CD4-positive, alpha-beta T cell (primary cell): ENCODE data around the gene ZBTB5. TPM values are rescaled to one million over a fixed set of nuclear protein-coding genes. Genes with fewer than 3 reads are reported as not detected.

Source experiments
- ATAC-seq: fragments of 200-7000 bp; cut with Tn5 transposase; one replicate; pipeline ENCODE4 v1.10.0; 2022; ENCODE audit warnings: mild to moderate bottlenecking; ENCODE audit not compliant: poor library complexity
- CTCF ChIA-PET: fragments of 350-600 bp; sonication (Branson Sonifier 250); formaldehyde crosslinking; loops from one replicate; lab custom pipeline; 2021; ENCODE audit warnings: antibody characterized with exemption, inconsistent platforms; lab: Charles Lee
- POLR2A ChIA-PET: fragments of 350-600 bp; sonication (Branson Sonifier 250); formaldehyde crosslinking; loops from one replicate; lab custom pipeline; 2021; ENCODE audit warnings: antibody characterized with exemption, inconsistent platforms; lab: Charles Lee
- DNase-seq, 14 experiments: peaks; one replicate each; pipeline ENCODE4 v3.0.0-alpha.2; 2013 to 2020; ENCODE audit warnings: mixed read lengths in 2 of 14
- H3K27ac ChIP-seq, 2 donors: one replicate each; pipeline versions ENCODE4 v1.5.1 to v1.7.0; 2013; ENCODE audit warnings: low read length in 2 of 2, low read depth in 1 of 2, mild to moderate bottlenecking in 1 of 2
- H3K27me3 ChIP-seq, 2 experiments: 1 replicate in 1 of 2; 2 replicates in 1 of 2; pipeline versions ENCODE4 v1.6.1 to v1.7.0; 2013; ENCODE audit warnings: low read length in 2 of 2, control low read depth in 1 of 2, mild to moderate bottlenecking in 1 of 2, moderate library complexity in 1 of 2; ENCODE audit not compliant: insufficient read depth in 2 of 2, control insufficient read depth in 1 of 2
- H3K36me3 ChIP-seq: one replicate; pipeline ENCODE4 v1.6.1; 2013; ENCODE audit warnings: low read length, control low read depth; ENCODE audit not compliant: insufficient read depth
- H3K4me1 ChIP-seq: one replicate; pipeline ENCODE4 v1.6.1; 2013; ENCODE audit warnings: low read length, control low read depth; ENCODE audit not compliant: insufficient read depth
- H3K4me3 ChIP-seq: one replicate; pipeline ENCODE4 v1.5.1; 2013; ENCODE audit warnings: mild to moderate bottlenecking, low read length, moderate library complexity
- H3K9me3 ChIP-seq, 2 experiments: 1 replicate in 1 of 2; 2 replicates in 1 of 2; pipeline versions ENCODE4 v1.6.1 to v1.7.0; 2013; ENCODE audit warnings: low read length in 2 of 2, mild to moderate bottlenecking in 2 of 2, control low read depth in 1 of 2, moderate library complexity in 1 of 2; ENCODE audit not compliant: control insufficient read depth in 1 of 2, insufficient read depth in 1 of 2
- H3K27ac Mint-ChIP-seq: one replicate; pipeline ENCODE4 v1.8.0; 2020; ENCODE audit warnings: mixed read lengths
- H3K27me3 Mint-ChIP-seq: one replicate; pipeline ENCODE4 v1.8.0; 2021; ENCODE audit warnings: mixed read lengths
- H3K36me3 Mint-ChIP-seq: one replicate; pipeline ENCODE4 v1.8.0; 2021; ENCODE audit warnings: low read depth, mixed read lengths
- H3K4me1 Mint-ChIP-seq: one replicate; pipeline ENCODE4 v1.8.0; 2021; ENCODE audit warnings: low read depth, mixed read lengths
- H3K4me3 Mint-ChIP-seq: one replicate; pipeline ENCODE4 v1.8.0; 2020; ENCODE audit warnings: mild to moderate bottlenecking, mixed read lengths
- H3K9me3 Mint-ChIP-seq: one replicate; pipeline ENCODE4 v1.8.0; 2020; ENCODE audit warnings: mixed read lengths
- intact Hi-C, 2 experiments: fragments of 100-400 bp; cut with DNase I in 1 of 2; cut with micrococcal nuclease in 1 of 2; formaldehyde crosslinking; loops; one replicate each; pipeline versions ENCODE4 v1.15.1 to v1.9.0; 2023 to 2025; cut with DNase I, micrococcal nuclease
- total RNA-seq, 174 experiments: library from RNA in 2 of 174; stranded (reverse) in 2 of 174; gene quantifications; one replicate each; pipeline ENCODE4 v1.2.3 and lab custom pipeline; 2021 to 2026
- TF ChIP-seq, protein P1 (sequence below): fragments of 200-600 bp; IDR thresholded peaks from one replicate; pipeline ENCODE4 v1.8.0; 2022; ENCODE audit warnings: antibody characterized with exemption, mild to moderate bottlenecking

The ZBTB5 gene
- total RNA-seq, 2 experiments from 2014 or later: 21.3 to 22.0 TPM

DNA sequence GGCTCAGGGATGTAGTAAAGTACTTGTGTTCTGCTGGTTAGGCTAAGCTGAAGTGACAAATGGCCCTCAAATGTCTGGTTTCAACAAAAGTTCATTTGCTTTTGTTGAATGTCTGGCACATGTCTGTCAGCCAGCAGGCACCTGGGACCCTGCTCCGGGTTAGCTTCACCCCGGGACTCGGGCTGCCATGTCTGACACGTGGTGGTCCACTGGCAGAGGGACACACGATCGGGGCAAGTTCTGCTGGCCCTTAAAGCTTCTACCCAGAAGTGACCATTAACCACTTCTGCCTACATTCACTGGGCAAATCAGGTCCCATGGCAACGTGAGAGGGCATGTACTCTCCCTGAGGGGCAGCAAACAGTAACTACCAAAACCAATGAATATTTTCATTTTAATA is 44.3 kb upstream of the ZBTB5 start:
- peaks cover 19% of the 10 kb centered on the region for H3K36me3 Mint-ChIP-seq
- no peaks in the 10 kb centered on the region for H3K27me3 Mint-ChIP-seq
- no peak overlapping the region for H3K4me3 Mint-ChIP-seq
- TF ChIP-seq, protein P1, sequence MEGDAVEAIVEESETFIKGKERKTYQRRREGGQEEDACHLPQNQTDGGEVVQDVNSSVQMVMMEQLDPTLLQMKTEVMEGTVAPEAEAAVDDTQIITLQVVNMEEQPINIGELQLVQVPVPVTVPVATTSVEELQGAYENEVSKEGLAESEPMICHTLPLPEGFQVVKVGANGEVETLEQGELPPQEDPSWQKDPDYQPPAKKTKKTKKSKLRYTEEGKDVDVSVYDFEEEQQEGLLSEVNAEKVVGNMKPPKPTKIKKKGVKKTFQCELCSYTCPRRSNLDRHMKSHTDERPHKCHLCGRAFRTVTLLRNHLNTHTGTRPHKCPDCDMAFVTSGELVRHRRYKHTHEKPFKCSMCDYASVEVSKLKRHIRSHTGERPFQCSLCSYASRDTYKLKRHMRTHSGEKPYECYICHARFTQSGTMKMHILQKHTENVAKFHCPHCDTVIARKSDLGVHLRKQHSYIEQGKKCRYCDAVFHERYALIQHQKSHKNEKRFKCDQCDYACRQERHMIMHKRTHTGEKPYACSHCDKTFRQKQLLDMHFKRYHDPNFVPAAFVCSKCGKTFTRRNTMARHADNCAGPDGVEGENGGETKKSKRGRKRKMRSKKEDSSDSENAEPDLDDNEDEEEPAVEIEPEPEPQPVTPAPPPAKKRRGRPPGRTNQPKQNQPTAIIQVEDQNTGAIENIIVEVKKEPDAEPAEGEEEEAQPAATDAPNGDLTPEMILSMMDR: no peak
- no peak overlapping the region for H3K27ac Mint-ChIP-seq
- Histone ChIP-seq H3K4me1 (peaks cover 16% of the 10 kb centered on the region), H3K36me3 (peaks cover 12% of the 10 kb centered on the region), H3K27ac (no peak overlapping the region), H3K9me3 (no peaks in the 10 kb centered on the region), H3K4me3 (no peak overlapping the region), H3K27me3 (no peaks in the 10 kb centered on the region)
- no peak for ATAC-seq
- intact Hi-C loops: loop anchor here (5.0 to 10.0 kb wide), 3 partner anchors 512 to 637 kb away; no protein-coding TSS in a partner anchor
- no peak for DNase-seq
- CTCF ChIA-PET: no interaction called here
- no peaks in the 10 kb centered on the region for H3K4me1 Mint-ChIP-seq
- POLR2A ChIA-PET: no interaction called here
- no peaks in the 10 kb centered on the region for H3K9me3 Mint-ChIP-seq

DNA sequence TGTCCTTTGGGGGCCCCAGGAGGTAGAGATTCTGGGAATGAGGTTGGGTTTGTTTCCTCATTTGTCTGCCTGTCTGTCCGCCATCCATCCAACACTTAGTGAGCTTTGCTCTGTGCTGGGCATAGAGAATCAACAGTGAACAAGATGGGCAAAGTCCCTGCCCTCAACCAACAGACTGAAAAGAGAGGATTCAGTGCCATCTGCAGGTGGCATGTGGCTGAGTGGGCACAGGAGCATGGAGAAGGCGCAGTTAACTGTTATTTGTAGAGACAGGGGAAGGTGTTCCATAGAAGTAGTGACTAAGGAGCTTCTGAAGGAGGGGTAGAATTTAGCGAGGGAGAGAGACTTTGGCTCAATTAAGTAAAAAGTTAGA is 43.6 kb upstream of the ZBTB5 start:
- DNase-seq (peak in 3 of 14 experiments; percentile 11 to 44 (median 24)), ATAC-seq (no peak)
- no peak overlapping the region for H3K4me3 Mint-ChIP-seq
- no peaks in the 10 kb centered on the region for H3K9me3 ChIP-seq
- H3K4me1 ChIP-seq: peaks cover 22% of the 10 kb centered on the region
- no peaks in the 10 kb centered on the region for H3K27me3 ChIP-seq
- H3K27me3 Mint-ChIP-seq: no peaks in the 10 kb centered on the region
- CTCF ChIA-PET: interaction anchor here (1.6 kb wide), 1 partner anchor 14 kb away, joined by 3 read pairs; no protein-coding TSS in a partner anchor
- no peaks in the 10 kb centered on the region for H3K9me3 Mint-ChIP-seq
- no peak overlapping the region for H3K27ac Mint-ChIP-seq
- peaks cover 13% of the 10 kb centered on the region for H3K36me3 ChIP-seq
- no peak overlapping the region for H3K4me3 ChIP-seq
- POLR2A ChIA-PET: no interaction called here
- H3K27ac ChIP-seq: no peak overlapping the region
- H3K4me1 Mint-ChIP-seq: peaks cover 4% of the 10 kb centered on the region
- intact Hi-C loops: loop anchor here (5.0 to 10.0 kb wide), 3 partner anchors 512 to 637 kb away; no protein-coding TSS in a partner anchor
- H3K36me3 Mint-ChIP-seq: peaks cover 24% of the 10 kb centered on the region
- TF ChIP-seq, protein P1: no peak

DNA sequence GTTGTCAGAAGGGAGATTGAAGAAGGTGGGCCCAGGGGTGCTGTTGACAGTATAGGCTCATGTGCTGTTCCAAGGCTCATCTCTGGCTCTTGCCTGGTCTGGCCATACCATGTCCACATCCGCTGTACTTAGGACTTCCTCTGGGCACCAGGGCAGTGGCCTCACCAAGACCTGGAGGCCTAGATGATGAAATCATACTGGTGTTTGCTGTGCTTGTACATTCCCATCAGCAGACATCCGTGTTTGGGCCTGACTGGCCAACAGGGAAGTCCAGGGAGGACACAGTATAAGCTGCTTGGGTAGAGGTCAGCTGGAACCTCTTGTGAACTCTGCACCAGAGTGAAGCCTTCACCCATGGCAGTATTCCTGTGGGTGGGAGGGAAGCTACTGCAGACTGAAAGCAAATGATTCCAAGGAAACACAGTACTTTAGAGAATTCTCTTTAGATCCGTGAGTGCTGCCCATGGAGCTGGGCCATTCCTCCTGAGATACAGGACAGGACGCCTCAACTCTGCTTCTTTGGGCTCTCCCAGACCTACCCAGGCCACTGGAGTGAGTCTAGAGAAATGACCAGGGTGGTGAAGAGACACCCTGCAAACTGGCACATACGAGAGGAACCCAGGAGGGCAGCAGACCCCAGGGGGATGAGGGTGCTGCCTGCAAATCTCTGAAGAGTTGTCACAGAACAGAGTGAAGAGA is 43.0 kb upstream of the ZBTB5 start:
- H3K9me3 ChIP-seq: no peaks in the 10 kb centered on the region
- H3K4me1 ChIP-seq: peaks cover 28% of the 10 kb centered on the region
- ATAC-seq: no peak
- no peaks in the 10 kb centered on the region for H3K9me3 Mint-ChIP-seq
- intact Hi-C loops: loop anchor here (5.0 to 10.0 kb wide), 3 partner anchors 511 to 636 kb away; no protein-coding TSS in a partner anchor
- no peaks in the 10 kb centered on the region for H3K27me3 Mint-ChIP-seq
- ChIA-PET POLR2A (no interaction called here), CTCF (interaction anchor here (1.6 kb wide), 1 partner anchor 14 kb away, joined by 3 read pairs; no protein-coding TSS in a partner anchor)
- H3K27ac Mint-ChIP-seq: no peak overlapping the region
- peaks cover 18% of the 10 kb centered on the region for H3K36me3 ChIP-seq
- no peak overlapping the region for H3K4me3 Mint-ChIP-seq
- peaks cover 29% of the 10 kb centered on the region for H3K36me3 Mint-ChIP-seq
- H3K27ac ChIP-seq: no peak overlapping the region
- no peak overlapping the region for H3K4me3 ChIP-seq
- peaks cover 9% of the 10 kb centered on the region for H3K4me1 Mint-ChIP-seq
- no peaks in the 10 kb centered on the region for H3K27me3 ChIP-seq
- TF ChIP-seq, protein P1: no peak
- DNase-seq: no peak
